ENCODE results near the gene SYK. TPM values are rescaled to one million over a fixed set of nuclear protein-coding genes. Genes with fewer than 3 reads are reported as not detected.
"Not testable (repeated sequence)": the region's sequence is repeated elsewhere in the genome, so short reads cannot be mapped to it uniquely, and the experiment has no call there.

Gene SYK
- total RNA-seq, 4 donors from 2014 or later, result 43.7 to 54.9 (median 47.9) TPM

DNA sequence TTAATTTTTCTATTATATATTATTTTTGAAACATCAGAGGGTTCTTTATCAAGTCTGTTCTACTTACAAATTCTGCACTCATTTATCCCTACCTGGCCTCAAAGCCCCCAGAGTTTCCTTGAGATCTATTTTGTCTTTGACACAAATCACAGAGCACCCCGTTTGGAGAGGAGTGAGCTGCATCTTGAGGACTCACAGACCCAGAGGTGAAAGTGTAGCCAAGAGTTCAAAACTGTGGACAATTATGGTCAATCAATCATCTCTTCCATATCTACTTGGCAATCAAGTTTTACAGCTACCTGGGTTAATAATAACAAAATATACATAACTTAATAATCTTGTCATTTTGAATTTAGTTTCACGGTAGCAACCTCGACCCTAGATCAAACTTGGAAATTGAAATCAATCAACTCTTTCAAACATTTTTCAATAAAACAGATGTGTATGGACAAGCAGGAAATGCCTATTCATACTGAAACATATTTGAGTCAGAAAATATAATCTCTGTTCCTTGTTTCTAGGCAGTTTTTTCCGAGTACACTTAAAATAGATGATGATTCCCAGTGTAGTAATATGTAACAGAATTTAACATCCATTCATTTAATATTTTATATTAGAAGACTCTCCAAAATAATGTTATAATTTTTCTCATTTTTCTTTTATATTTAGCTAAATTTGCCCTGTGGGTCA is 13.7 kb upstream of the SYK start:
- H3K36me3 ChIP-seq, result no peaks in the 10 kb centered on the region
- no peaks in the 10 kb centered on the region for H3K27me3 ChIP-seq
- WGBS, 2 donors, result 58 to 67% methylated on average over 4 of the region's 4 CpGs
- intact Hi-C loops (cut with DNase I), result no loop called here
- peaks cover 0 to 12% (median 0%) of the 10 kb centered on the region in 3 donors for H3K4me1 ChIP-seq
- H3K9me3 ChIP-seq, result peaks cover 0 to 3% (median 0%) of the 10 kb centered on the region in 3 donors
- TF ChIP-seq, protein P1, sequence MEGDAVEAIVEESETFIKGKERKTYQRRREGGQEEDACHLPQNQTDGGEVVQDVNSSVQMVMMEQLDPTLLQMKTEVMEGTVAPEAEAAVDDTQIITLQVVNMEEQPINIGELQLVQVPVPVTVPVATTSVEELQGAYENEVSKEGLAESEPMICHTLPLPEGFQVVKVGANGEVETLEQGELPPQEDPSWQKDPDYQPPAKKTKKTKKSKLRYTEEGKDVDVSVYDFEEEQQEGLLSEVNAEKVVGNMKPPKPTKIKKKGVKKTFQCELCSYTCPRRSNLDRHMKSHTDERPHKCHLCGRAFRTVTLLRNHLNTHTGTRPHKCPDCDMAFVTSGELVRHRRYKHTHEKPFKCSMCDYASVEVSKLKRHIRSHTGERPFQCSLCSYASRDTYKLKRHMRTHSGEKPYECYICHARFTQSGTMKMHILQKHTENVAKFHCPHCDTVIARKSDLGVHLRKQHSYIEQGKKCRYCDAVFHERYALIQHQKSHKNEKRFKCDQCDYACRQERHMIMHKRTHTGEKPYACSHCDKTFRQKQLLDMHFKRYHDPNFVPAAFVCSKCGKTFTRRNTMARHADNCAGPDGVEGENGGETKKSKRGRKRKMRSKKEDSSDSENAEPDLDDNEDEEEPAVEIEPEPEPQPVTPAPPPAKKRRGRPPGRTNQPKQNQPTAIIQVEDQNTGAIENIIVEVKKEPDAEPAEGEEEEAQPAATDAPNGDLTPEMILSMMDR (IDR thresholded peaks at IDR 0.05), result no peak
- no peak for TF ChIP-seq POLR2A (IDR thresholded peaks at IDR 0.05)
- H3K4me3 ChIP-seq, result no peak overlapping the region
- no peak for DNase-seq
- no peak overlapping the region for H3K27ac ChIP-seq

- H3K4me1 ChIP-seq; DNase-seq; H3K27me3 ChIP-seq; H3K36me3 ChIP-seq; H3K4me3 ChIP-seq; H3K9me3 ChIP-seq; H3K27ac ChIP-seq; intact Hi-C loops (cut with DNase I): not testable (repeated sequence)
- 75 to 81% methylated on average over 1 of the region's 1 CpG for WGBS, 2 donors
Observed at GRCh38 chr9:90788527-90788926, 13.1 kb upstream of the SYK start.

GRCh38 chr9:90789408-90789807 is 12.2 kb upstream of the SYK start:
- 80 to 100% methylated on average over 2 of the region's 4 CpGs for WGBS, 2 donors
- TF ChIP-seq POLR2A (IDR thresholded peaks at IDR 0.05), result no peak
- TF ChIP-seq, protein P1 (IDR thresholded peaks at IDR 0.05), result no peak
- Histone ChIP-seq H3K36me3 (no peaks in the 10 kb centered on the region), H3K27me3 (no peaks in the 10 kb centered on the region), H3K4me3 (no peak overlapping the region), H3K27ac (no peak overlapping the region), H3K4me1 (no peaks in the 10 kb centered on the region), H3K9me3 (peaks cover 0 to 3% (median 0%) of the 10 kb centered on the region in 3 donors)
- intact Hi-C loops (cut with DNase I), result no loop called here
- no peak for DNase-seq

DNA sequence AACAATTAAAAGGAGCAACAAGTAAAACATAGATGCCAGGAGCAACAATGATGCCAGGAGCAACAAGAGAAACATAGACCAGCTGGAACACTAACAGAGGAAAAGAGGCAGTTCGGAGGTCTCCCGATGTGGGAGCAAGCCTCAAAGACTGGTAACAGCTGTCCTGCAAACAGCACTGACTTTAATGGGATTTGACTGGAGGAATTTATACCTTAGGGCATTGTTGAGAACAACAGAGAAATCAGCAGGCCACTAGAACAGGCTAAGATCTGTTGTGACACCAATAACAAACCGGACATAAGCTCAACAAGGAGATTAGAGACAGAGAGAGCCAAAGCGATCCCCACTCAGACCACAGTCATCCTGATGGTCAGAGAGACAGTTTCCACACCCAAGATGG is 11.8 kb upstream of the SYK start:
- Histone ChIP-seq H3K27me3 (no peaks in the 10 kb centered on the region), H3K4me3 (no peak overlapping the region), H3K9me3 (peaks cover 0 to 3% (median 0%) of the 10 kb centered on the region in 3 donors), H3K4me1 (no peaks in the 10 kb centered on the region), H3K27ac (no peak overlapping the region), H3K36me3 (no peaks in the 10 kb centered on the region)
- intact Hi-C loops (cut with DNase I), result no loop called here
- 59 to 75% methylated on average over 4 of the region's 4 CpGs for WGBS, 2 donors
- TF ChIP-seq POLR2A (IDR thresholded peaks at IDR 0.05), result no peak
- TF ChIP-seq, protein P1 (IDR thresholded peaks at IDR 0.05), result no peak
- no peak for DNase-seq

GRCh38 chr9:90793024-90793423 is 8.6 kb upstream of the SYK start:
- intact Hi-C loops (cut with DNase I); H3K4me1 ChIP-seq; H3K4me3 ChIP-seq; H3K9me3 ChIP-seq; DNase-seq; H3K27me3 ChIP-seq; H3K36me3 ChIP-seq; H3K27ac ChIP-seq: not testable (repeated sequence)
- WGBS, 2 donors, result 94% methylated on average over 3 of the region's 3 CpGs; no CpG with 5 or more reads in 1 of the 2 donors

- Histone ChIP-seq H3K27me3 (peaks cover 0 to 5% (median 0%) of the 10 kb centered on the region in 4 donors), H3K27ac (no peak overlapping the region), H3K4me3 (no peak overlapping the region), H3K4me1 (no peaks in the 10 kb centered on the region), H3K36me3 (no peaks in the 10 kb centered on the region), H3K9me3 (no peaks in the 10 kb centered on the region)
- intact Hi-C loops (cut with DNase I), result no loop called here
- WGBS, 2 donors, result 48 to 56% methylated on average over 2 of the region's 2 CpGs
- DNase-seq, result no peak
- TF ChIP-seq, protein P1 (IDR thresholded peaks at IDR 0.05), result no peak
- TF ChIP-seq POLR2A (IDR thresholded peaks at IDR 0.05), result no peak
Observed at GRCh38 chr9:90793729-90794128, 7.9 kb upstream of the SYK start.
